Measurements from ENCODE around the gene FAM120A.

DNA sequence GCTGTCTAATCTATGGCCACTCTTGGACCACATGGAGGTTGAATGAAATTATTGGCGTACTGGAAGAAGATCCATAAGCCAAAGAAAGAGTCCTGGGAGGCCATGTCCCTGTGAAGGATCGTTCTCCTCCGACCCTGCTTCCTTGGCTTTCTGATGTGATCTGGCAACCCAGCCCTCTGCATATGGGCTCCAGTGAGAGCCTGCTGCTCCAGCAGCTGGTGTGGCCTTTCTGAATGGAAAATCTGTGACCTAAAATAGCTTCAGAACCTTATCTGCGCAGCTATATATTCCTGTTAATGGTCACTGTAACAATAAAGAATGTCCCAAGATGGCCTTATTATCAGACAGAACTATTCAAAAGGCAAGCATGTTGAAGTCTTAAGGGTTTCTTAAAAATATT, 84.7 kb downstream of the FAM120A start:
- TF ChIP-seq, protein P1, sequence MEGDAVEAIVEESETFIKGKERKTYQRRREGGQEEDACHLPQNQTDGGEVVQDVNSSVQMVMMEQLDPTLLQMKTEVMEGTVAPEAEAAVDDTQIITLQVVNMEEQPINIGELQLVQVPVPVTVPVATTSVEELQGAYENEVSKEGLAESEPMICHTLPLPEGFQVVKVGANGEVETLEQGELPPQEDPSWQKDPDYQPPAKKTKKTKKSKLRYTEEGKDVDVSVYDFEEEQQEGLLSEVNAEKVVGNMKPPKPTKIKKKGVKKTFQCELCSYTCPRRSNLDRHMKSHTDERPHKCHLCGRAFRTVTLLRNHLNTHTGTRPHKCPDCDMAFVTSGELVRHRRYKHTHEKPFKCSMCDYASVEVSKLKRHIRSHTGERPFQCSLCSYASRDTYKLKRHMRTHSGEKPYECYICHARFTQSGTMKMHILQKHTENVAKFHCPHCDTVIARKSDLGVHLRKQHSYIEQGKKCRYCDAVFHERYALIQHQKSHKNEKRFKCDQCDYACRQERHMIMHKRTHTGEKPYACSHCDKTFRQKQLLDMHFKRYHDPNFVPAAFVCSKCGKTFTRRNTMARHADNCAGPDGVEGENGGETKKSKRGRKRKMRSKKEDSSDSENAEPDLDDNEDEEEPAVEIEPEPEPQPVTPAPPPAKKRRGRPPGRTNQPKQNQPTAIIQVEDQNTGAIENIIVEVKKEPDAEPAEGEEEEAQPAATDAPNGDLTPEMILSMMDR (IDR thresholded peaks at IDR 0.05; ENCODE audit: poor library complexity, severe bottlenecking): no peak
- TF ChIP-seq RAD21 (conservative IDR thresholded peaks at IDR 0.05): no peak
- TF ChIP-seq, protein P2, sequence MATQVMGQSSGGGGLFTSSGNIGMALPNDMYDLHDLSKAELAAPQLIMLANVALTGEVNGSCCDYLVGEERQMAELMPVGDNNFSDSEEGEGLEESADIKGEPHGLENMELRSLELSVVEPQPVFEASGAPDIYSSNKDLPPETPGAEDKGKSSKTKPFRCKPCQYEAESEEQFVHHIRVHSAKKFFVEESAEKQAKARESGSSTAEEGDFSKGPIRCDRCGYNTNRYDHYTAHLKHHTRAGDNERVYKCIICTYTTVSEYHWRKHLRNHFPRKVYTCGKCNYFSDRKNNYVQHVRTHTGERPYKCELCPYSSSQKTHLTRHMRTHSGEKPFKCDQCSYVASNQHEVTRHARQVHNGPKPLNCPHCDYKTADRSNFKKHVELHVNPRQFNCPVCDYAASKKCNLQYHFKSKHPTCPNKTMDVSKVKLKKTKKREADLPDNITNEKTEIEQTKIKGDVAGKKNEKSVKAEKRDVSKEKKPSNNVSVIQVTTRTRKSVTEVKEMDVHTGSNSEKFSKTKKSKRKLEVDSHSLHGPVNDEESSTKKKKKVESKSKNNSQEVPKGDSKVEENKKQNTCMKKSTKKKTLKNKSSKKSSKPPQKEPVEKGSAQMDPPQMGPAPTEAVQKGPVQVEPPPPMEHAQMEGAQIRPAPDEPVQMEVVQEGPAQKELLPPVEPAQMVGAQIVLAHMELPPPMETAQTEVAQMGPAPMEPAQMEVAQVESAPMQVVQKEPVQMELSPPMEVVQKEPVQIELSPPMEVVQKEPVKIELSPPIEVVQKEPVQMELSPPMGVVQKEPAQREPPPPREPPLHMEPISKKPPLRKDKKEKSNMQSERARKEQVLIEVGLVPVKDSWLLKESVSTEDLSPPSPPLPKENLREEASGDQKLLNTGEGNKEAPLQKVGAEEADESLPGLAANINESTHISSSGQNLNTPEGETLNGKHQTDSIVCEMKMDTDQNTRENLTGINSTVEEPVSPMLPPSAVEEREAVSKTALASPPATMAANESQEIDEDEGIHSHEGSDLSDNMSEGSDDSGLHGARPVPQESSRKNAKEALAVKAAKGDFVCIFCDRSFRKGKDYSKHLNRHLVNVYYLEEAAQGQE (IDR thresholded peaks at IDR 0.05; ENCODE audit: borderline replicate concordance): no peak
- TF ChIP-seq EZH2 (IDR thresholded peaks at IDR 0.05; ENCODE audit: borderline replicate concordance, insufficient read depth, low read length, poor library complexity, severe bottlenecking): no peak
- no peak for TF ChIP-seq POLR2AphosphoS5 (IDR thresholded peaks at IDR 0.05)
- no peak for TF ChIP-seq SMC3 (conservative IDR thresholded peaks at IDR 0.05; ENCODE audit: poor library complexity)
- no peak for TF ChIP-seq EP300 (conservative IDR thresholded peaks at IDR 0.05; ENCODE audit: poor library complexity, severe bottlenecking)
- TF ChIP-seq MXI1 (conservative IDR thresholded peaks at IDR 0.05; ENCODE audit: poor library complexity, severe bottlenecking): no peak

Data from neural cell (in vitro differentiated cells).